ENCODE results near the gene THOP1.
"Not testable (repeated sequence)": the region's sequence is repeated elsewhere in the genome, so short reads cannot be mapped to it uniquely, and the experiment has no call there.

Gene THOP1

DNA sequence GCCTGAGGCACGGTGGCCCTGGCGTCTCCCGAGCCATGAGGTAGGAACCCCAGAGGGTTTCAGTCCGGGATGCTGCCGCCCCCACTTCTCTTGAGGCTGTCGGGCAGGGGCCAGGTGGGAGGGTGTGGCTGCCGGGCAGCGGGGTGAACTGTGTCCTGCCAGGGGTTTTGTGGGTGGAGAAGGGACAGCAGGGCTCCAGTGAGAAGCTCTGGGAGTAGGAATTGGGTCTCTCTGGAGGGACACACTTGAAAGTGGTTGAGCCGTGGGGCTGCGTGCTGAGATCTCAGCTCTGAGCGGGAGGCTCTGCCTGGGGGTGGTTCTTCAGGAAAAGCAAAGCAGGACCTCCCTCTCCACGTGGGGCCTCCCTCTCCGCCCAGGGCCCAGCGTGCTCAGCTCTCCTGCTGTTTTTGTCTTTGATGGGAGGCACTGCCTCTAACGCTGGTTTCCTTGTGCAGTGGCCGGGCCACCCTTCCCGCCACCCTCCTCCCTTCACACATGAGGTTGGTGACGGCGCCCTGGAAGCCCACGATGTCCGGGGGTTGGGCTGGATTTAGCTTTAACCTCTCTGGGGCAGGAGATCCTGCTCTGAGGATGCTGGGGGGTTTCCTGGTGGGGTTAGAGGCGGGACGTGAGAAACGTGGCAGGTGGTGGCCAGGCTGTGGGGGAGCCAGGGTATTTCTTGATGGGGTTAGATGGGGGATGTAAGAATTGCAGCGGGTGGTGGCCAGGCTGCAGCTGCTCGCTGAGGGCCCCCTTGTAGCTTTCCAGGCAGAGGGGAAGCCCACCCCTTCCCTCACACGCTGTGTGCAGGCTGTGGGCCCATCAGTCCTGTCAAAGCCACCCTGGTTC, 19.1 kb downstream of the THOP1 start:
- no peak for DNase-seq

DNA sequence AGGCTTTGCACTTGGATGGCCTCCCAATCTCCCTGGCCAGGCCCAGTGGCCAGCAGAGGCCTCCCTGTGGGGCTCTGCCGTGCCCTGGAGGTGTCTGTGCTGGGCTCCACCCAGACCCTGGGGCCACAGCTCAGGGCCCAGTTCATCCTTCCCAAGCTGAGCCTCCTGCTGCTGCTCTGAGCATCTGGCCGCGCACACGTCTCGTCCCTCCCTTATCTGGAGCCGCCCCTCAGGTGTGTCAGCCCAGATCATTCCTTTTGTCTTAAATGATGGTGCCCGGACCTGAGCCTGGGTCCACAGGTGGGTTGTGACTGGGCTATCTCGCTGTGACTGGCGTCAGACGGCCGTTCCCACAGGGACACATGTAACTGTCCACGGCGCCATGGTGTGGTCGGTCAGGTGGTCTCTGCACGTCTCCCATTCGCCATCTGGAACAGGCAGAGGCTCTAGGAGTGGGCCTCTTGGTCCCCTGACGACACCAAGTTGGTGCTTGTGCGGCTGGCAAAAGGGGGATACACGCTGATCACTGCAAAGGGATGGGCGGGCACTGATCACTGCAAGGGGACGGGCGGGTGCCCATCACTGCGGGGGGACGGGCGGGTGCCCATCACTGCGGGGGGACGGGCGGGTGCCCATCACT, 20.1 kb downstream of the THOP1 start:
- no peak for DNase-seq

DNA sequence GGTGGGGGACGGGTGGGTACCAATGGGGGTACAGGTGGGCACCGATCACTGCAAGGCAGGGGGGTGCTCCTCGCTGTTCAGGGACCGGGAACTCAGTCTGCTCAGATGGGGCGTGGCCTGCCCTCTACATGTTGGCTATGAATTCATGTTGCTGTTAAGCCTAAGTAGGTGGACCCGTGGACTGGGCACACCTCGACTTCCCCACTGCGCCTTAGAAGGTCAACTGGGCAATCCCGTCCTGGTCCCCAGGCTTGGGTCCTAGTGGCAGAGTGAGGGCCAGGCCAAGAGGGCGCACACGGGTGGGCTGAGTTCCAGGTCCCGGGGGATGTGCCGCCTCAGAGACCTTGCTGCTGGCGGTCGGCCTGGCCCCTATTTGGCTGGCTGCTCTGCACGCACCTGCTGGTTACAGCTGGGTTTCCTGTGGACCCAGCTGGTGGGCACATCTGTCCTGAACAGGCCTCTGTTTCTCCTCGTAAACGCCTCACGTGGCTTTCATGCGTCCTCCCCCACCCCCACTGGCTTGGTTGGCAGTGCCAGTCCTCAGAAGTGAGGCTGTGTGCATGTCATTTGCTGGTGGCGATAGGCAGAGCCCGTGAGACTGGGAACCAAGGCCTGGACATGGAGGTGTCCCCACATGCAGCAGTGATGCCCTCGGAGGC, 20.8 kb downstream of the THOP1 start:
- DNase-seq = no peak

DNA sequence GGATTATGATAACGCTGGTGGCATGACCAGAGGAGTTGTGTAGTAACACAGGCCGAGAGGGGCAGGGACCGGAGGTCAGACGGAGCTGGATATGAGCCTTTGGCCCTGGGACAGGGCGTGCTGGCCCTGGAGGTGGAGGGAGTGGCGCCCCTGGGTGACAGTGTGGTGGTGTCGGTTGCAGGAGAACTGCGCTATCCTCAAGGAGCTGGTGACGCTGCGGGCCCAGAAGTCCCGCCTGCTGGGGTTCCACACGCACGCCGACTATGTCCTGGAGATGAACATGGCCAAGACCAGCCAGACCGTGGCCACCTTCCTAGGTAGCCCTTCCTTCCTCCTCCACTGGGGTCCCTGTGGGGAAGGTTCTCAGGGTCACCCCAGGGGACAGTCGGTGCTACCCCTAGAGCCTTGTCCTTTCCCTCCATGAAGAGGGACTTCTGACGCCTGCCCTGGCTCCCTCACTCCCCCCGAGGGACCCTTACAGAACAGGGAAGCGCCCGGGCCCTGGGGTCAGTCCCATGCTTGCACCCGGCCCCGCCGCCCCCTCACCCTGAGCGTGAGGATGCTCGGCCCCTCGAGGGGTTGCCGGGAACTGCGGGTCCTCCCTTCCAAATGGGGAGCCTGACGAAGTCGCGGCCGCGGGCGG, 21.6 kb downstream of the THOP1 start:
- DNase-seq = no peak

DNA sequence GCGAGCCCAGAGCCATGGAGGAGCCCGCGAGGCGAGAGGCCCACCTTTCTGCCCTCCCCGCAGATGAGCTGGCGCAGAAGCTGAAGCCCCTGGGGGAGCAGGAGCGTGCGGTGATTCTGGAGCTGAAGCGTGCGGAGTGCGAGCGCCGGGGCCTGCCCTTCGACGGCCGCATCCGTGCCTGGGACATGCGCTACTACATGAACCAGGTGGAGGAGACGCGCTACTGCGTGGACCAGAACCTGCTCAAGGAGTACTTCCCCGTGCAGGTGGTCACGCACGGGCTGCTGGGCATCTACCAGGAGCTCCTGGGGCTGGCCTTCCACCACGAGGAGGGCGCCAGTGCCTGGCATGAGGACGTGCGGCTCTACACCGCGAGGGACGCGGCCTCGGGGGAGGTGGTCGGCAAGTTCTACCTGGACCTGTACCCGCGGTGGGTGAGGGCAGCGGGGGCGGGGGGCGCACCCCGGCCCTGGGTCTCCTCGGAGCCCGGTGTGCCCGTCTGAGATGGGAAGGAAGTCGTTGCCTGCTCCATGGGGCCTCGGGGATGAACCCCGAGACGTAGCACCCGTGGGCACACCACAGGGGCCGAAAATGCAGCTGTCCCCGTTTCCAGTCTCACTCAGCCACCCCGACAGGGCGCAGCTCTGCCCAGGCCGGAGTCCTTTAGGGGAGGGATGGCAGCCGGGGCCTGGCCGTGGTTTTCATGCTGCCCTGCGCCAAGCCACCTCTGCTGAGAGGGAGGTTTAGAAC, 22.3 kb downstream of the THOP1 start:
- no peak for DNase-seq

DNA sequence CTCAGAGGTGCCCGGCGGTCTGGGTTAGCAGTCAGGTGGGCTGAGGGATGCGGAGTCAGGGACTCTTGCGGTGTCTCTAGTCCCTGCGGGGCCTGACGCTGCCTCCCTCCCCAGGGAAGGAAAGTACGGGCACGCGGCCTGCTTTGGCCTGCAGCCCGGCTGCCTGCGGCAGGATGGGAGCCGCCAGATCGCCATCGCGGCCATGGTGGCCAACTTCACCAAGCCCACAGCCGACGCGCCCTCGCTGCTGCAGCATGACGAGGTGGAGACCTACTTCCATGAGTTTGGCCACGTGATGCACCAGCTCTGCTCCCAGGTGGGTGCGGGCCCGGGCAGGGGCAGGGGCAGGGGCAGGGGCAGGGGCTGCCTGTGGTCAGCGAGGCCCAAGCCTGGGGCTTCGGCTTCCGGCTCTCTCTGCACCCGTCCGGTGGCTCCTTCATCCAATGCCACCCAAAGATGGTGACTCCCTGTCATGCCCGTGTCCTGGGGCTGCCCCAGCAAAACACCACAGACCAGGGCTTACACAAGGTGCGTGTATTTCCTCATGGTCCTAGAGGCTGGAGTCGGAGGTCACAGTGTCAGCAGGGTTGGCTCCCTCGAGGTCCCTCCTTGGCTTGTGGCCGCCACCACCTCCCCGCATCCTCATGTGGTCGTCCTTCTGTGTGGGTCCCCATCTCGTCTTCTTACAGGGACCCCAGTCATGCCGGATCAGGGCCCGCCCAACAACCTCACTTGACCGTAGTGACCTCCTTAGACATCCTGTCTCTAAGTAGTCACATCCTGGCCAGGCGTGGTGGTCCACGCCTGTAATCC, 23.0 kb downstream of the THOP1 start:
- DNase-seq = no peak

DNA sequence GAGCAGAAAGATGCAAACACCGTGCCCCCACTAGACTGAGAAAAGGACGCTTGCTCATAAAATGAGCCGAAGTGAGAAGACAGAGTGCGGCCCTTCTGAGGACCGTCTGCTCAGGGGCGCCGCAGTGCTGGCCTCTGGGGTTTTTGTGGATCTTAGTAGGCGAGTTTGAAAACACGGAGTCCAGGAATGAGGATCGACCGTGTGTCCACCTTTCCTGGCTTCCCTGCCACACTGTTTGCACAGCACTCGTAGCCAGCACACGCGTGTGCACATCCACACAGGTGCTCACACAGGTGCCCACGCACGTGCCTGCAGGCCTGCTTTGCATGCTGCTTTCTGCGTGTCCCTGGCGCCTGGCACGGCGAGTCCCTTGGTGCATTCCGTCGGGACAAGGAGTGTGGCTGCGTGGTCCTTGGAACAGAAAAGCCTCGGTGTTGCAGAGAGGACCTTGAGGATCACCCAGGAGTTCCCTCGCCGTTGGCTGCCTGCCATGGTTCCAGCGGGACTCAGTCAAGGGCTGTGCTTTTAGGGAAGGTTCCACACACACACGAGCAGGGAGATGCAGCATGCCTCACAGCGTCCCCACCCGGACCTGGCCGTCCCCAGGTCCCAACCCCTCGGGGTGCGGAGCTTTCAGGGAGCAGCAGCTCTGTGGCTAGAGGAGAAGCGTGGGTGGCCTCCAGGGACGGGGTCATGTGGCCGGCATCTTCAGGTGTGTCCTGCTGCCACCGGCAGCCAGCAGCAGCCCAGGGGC, 24.3 kb downstream of the THOP1 start:
- DNase-seq = no peak

DNA sequence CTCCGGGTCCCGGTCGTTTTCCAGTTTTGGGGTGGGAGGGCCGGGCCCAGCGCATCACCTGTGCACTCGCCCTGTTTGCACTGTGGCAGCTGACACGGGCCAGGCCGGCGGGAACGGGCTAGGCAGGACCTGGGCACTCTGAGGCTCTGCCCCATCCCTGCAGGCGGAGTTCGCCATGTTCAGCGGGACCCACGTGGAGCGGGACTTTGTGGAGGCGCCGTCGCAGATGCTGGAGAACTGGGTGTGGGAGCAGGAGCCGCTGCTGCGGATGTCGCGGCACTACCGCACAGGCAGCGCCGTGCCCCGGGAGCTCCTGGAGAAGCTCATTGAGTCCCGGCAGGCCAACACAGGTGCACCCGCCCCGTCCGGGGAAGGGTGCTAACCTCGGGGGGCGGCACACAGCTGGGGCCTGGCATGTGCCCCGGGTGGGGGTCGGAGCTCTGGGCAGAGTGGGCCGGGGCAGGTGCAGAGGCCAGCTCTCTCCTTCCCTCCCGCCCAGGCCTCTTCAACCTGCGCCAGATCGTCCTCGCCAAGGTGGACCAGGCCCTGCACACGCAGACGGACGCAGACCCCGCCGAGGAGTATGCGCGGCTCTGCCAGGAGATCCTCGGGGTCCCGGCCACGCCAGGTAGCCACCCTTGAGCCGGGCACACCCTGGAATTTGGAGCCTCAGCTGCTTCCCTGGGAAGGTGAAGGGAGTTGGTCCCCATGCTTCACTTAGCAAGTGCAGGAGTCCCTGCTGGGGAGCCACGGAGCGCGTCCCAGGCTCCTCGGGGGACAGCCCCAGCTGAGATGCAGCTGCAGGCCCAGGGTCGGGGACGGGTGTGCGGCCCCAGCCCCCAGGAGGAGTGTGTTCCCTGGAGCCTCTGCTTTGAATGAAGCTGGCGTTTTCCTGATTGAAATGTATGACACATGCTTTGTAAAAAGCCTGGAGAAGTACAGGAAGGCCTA, 25.1 kb downstream of the THOP1 start:
- no peak for DNase-seq

DNA sequence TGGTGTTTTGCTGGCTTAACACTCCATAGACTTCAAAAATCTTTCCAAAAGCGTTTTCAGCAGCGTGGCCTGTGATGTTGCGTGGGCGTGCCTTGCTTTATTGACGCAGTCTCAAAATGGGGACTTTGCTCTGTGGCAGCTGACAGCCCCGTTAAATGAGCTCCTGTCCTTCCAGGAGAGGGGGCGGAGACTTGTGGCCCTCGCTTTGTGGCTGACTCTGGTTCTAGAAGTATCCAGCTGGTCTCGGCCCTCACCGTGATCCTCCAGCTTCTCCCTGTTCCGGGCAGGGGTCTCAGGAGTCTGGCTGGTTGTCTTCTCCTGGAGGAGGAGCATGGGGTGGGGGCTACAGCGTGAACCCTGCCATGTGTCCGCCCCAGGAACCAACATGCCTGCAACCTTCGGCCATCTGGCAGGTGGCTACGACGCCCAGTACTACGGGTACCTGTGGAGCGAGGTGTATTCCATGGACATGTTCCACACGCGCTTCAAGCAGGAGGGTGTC, 26.0 kb downstream of the THOP1 start:
- no peak for DNase-seq

DNA sequence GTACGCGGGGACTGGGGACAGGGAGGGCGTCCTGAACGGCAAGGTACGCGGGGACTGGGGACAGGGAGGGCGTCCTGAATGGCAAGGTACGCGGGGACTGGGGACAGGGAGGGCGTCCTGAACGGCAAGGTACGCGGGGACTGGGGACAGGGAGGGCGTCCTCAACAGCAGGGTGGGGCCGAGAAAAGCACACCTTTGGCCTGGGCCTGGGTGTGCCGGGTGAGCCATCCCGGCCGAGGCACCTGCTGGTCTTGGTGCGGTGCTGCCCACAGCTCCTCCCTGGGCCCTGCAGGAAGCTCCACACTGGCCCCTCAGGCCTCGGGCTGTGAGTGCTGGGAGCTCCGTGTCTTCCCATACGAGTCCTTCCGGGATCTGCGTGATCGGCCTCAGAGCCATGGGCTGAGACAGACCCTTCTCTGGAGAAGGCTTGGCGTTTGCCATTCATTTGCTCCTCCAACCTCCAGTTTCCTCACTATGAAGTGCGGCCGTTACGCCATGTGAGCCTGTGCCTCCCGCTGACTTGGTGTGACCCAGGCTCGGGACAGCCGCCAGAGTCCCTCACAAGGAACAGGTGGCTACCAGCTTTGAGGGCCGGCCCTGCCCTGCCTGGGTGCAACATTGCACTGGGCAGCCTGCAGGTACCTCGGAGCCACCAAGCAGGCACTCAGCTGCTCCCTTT, 26.6 kb downstream of the THOP1 start:
- DNase-seq = no peak

DNA sequence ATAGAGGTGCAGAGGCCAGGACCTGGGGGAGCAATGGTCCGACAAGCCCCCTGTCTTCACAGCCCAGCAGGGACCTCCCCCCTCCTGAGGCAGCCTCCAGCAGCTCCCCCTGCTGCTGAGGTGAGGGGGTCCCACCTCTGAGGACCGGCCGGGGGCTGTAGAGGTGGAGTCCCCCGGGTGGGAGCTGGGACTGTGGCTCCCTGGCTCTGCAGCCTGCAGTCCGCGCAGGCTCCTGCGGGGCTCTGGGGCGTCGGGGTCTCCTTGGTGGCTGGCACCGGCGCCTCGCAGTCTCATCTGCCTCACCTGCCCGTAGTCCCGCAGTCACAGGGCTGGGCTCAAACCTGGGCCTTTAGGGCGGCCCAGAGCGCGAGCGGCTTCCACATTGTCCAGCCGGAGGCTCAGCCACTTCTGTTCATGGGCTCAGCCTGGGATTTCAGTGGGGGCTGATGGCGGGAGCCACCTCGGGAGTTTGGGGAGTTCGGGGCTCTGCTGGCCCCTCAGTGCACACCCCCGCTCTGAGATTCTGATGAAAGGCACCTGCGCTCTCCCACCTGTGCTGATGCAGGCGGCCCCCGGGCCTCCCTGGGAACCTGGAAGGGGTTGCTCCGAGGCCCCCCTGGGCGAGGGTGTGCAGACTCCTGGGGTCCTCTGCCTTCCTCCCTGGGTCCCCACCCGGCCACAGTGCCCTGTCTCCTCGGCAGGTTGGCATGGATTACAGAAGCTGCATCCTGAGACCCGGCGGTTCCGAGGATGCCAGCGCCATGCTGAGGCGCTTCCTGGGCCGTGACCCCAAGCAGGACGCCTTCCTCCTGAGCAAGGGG, 27.3 kb downstream of the THOP1 start:
- no peak for DNase-seq

DNA sequence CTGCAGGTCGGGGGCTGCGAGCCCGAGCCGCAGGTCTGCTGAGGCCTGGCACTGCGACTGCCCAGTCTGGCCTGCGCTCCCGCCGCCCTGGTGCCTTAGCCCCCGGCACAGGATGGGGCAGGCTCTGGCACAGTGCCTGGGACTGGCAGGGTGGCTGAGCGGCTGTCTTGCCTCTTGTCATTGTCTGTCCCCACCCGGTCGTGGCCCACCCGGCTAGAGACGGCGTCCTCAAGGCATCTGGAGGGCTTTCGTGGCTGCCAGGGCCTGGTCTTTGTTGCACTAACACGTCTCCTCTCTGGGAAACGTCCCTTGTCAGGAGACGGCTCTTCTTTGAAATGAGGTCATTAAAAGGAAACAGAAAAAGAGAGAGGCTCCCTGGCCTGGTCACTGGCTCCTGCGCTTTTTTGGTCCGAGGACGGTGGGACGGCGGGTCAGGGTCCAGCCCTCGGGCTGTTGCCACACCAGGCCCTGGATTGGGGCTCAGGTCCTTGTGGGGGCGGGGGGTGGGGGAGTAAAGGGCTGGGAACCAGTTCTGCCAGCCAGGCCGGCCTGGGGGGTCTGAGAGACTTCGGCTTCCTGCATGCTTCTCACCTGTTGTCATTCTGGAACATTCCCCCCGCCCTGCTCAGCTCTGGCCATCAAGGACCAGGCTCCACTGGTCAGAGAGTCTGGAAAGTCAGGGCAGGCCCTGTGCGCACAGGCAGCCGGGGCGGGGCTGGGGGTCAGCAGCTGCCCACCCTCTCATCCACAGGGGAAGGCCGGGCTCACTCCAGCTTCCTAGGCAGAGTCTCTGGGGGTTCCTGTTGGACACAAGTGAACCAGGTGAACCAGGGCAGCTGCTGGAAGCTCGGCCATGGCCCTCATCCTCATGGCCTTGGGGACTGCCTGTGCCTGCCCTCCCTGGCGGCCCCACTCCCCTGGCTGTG, 28.2 kb downstream of the THOP1 start:
- no peak for DNase-seq

DNA sequence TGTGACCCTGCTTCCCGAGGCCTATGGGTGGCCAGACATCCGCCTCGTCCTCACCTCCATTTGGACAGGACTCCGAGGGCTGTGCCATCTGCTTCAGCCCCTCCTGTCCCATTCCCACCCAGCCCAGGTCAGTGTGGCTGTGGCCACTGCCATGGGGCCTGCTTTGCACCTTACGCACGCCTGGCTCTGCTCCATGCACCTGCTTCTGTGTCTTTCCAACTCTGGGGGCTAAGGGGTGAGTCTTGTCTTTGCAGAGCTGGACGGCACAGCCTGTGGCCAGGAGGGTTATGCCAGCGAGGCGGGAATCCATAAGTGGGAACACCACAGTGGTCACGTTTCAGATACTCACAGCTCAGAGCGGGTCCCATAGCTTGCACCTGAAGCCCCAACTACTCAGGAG, 29.1 kb downstream of the THOP1 start:
- DNase-seq = no peak

DNA sequence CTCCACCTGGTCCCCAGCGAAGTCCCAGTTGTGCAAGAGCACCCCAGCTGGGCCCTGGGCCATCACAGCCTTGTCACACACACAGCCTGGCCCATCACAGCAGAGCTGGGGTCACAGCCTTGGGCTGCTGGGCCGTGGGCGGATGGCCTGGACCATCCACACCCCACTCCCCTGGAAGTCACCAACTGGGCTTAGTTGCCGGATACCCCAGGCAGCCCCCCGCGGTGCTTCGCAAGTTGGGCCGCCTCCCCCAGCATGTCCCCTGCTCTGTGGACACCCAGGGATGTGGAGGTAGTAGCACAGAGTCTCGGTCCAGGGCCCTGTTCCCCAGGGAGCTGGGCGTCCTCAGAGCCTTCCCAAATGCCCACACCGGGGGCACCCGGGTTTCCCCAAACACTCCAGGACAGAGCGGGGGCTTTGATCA, 29.9 kb downstream of the THOP1 start:
- DNase-seq = no peak

DNA sequence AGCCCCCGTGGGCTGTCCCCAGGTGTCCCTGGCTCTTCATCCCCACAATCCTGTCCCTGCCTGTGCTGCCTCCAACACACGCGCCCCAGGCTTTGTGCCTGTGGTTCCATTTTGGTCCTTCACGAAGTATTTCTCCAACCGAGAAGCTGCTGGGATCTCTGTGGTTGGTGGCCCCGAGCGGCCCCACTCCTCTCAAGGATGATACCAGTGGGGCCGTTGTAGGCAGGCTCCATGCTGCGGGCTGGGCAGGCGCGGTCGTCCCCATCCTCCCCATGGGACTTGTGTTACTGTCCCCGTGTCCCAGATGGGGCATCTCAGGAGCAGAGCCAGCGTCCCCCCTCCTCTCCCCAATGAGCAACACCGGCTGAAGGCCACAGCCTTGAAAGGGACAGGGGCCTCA, 30.6 kb downstream of the THOP1 start:
- DNase-seq = no peak

DNA sequence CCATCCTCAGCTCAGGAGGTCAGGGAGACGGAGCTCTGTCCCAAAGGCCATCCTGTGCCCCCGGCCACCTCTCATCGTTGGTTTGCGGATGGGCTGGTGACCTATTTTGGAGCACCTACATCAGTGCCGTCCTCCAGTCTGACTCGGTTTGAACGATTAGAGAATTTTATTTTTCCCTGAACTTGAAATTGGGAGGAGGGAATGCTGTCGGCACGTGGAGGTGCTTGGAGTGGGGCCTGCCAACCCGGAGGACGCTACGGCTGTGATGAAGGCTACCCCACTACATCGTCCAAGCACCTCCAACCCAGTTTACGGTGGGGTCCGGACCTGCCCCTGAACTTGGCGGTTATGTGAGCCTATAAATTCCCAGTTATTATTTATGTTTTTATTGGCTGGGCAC, 31.3 kb downstream of the THOP1 start:
- DNase-seq = no peak

DNA sequence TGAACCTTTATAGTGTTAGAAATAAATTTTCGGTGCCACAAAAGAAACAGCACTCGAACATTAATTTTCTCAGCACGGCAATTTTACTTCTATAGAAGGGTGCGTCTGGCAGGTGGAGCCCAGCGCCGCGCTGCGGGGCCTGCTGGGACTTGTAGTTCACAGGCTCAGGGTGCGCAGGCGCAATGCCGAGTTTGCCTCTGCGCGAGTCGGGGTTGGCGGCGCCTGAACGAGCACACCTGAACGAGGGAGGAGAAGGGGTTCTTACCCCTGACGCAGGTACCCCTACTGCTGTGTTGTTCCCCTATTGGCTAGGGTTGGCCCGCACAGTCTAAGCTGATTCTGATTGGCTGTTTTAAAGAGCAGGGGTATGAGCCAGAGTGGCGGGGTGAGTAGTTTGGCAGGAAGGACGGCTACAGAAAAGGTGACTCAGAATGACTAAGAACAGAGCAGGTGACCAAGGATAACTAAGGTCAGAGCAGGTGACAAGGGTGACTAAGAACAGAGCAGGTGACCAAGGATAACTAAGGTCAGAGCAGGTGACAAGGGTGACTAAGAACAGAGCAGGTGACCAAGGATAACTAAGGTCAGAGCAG, 32.0 kb downstream of the THOP1 start:
- DNase-seq = not testable (repeated sequence)
